Loucy (cell line): ENCODE measurements around the gene RTF1.

ENCODE experiments used
- EZH2phosphoT487 ChIP-seq: fragments of 200-600 bp; IDR thresholded peaks from 2 replicates; pipeline ENCODE4 v1.6.1; 2018; ENCODE audit warnings: antibody characterized with exemption, mild to moderate bottlenecking, moderate library complexity, borderline replicate concordance
- TF ChIP-seq, protein P1 (sequence below): fragments of 200-600 bp; sonication (generic); conservative IDR thresholded peaks from 2 replicates; pipeline ENCODE4 v1.5.1; 2014; ENCODE audit warnings: mild to moderate bottlenecking, antibody characterized with exemption, low read length

DNA sequence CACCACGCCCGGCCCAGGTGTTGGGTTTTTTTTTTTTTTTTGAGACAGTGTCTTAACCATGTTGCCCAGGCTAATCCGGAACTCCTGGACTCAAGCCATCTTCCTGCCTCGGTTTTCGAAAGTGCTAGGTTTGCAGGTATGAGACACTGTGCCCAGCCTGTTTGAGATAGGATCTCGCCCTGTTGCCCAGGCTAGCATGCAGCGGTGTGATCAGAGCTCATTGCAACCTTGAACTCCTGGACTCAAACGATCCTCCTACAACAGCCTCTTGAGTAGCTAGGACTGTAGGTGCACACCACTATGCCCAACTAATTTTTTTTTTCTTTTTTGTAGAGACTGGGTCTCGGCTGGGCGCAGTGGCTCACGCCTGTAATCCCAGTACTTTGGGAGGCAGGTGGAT is 56.5 kb downstream of the RTF1 start:
- TF ChIP-seq, protein P1, sequence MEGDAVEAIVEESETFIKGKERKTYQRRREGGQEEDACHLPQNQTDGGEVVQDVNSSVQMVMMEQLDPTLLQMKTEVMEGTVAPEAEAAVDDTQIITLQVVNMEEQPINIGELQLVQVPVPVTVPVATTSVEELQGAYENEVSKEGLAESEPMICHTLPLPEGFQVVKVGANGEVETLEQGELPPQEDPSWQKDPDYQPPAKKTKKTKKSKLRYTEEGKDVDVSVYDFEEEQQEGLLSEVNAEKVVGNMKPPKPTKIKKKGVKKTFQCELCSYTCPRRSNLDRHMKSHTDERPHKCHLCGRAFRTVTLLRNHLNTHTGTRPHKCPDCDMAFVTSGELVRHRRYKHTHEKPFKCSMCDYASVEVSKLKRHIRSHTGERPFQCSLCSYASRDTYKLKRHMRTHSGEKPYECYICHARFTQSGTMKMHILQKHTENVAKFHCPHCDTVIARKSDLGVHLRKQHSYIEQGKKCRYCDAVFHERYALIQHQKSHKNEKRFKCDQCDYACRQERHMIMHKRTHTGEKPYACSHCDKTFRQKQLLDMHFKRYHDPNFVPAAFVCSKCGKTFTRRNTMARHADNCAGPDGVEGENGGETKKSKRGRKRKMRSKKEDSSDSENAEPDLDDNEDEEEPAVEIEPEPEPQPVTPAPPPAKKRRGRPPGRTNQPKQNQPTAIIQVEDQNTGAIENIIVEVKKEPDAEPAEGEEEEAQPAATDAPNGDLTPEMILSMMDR: no peak
- TF ChIP-seq EZH2phosphoT487: no peak
